Activated B cell treated with CpG ODN at 0.5 μM for 24 hours (primary cell): ENCODE data around the gene PPT2. TPM values are rescaled to one million over a fixed set of nuclear protein-coding genes. Genes with fewer than 3 reads are reported as not detected.

Experiments used
- ATAC-seq: fragments of 200-7000 bp; cut with Tn5 transposase; one replicate; pipeline ENCODE4 v1.10.0; 2021; ENCODE audit warnings: low read depth, mild to moderate bottlenecking, moderate library complexity
- CTCF ChIA-PET: fragments of 350-600 bp; sonication (Branson Sonifier 250); formaldehyde crosslinking; loops from one replicate; lab custom pipeline; 2021; ENCODE audit warnings: antibody characterized with exemption; lab: Charles Lee
- POLR2A ChIA-PET: fragments of 350-600 bp; sonication (Branson Sonifier 250); formaldehyde crosslinking; loops from one replicate; lab custom pipeline; 2021; ENCODE audit warnings: antibody characterized with exemption; lab: Charles Lee
- DNase-seq: peaks from one replicate; pipeline ENCODE4 v3.0.0; 2022
- H3K27ac Mint-ChIP-seq: one replicate; pipeline ENCODE4 v1.8.0; 2020; ENCODE audit warnings: mixed read lengths
- H3K27me3 Mint-ChIP-seq: one replicate; pipeline ENCODE4 v1.8.0; 2021; ENCODE audit warnings: mixed read lengths
- H3K36me3 Mint-ChIP-seq: one replicate; pipeline ENCODE4 v1.8.0; 2021; ENCODE audit warnings: low read depth, mixed read lengths
- H3K4me1 Mint-ChIP-seq: one replicate; pipeline ENCODE4 v1.8.0; 2021; ENCODE audit warnings: mixed read lengths
- H3K4me3 Mint-ChIP-seq: one replicate; pipeline ENCODE4 v1.8.0; 2020; ENCODE audit warnings: mild to moderate bottlenecking, mixed read lengths
- H3K9me3 Mint-ChIP-seq: one replicate; pipeline ENCODE4 v1.8.0; 2020; ENCODE audit warnings: mixed read lengths
- CTCF ChIP-seq: fragments of 200-600 bp; IDR thresholded peaks from one replicate; pipeline ENCODE4 v1.8.0; 2022; ENCODE audit warnings: antibody characterized with exemption, mild to moderate bottlenecking
- intact Hi-C: fragments of 100-400 bp; cut with micrococcal nuclease; formaldehyde crosslinking; loops from one replicate; pipeline ENCODE4 v1.15.1; 2024
- total RNA-seq: library from RNA; stranded (reverse); gene quantifications from 2 replicates; pipeline ENCODE4 v1.2.3, GENCODE V29; 2022

The PPT2 gene
- total RNA-seq, 1 donor from 2014 or later, result 3.0 TPM

GRCh38 chr6:32128751-32129296, 25.1 kb upstream of the PPT2 start:
- intact Hi-C loops, result loop anchor here (1.0 to 5.0 kb wide), 4 partner anchors 61 to 1283 kb away; partner anchors contain the start of genes CSNK2B, EHMT2, LY6G5B and PBX2

DNA sequence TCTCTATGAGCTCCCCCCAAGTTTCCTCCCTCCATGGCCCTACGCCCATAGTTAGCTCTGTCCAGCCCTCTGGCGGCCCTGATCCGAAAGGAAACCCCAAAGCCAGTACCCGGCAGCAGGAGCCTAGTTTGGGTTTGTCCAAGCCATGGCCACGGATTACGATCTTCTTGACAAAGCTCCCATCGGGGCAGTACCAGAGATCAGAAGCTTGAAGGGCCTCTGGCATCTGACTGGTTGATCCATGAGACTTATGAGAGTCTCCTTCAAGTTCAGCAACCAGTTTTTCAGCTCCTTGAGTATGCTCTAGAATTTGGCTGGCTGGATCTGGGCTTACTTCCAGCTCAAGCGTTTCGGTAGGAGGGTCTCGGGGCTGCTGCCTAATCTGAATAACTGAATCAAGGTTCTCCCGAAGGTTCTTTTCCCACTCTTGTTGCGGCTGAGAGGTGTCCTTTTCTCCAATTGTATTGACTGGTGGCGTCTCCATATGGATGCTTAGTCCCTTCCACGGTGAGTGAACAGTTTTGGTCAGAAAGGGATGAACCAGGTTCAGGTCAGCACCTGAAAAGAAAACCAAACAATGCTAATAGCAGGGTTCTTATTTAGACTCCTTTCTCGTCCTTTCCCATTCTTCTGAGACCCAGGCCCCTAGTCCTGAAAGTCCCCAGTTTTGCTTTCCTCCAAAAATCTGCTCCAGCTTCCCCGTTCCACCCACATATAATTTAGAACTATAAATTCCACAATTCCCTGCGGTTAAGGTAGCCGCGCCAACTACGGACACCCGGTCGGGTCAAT, 24.4 kb upstream of the PPT2 start:
- ChIA-PET POLR2A (interaction anchor here (0.5 to 4.3 kb wide), 13 partner anchors 48 to 667 kb away, joined by 3 to 59 read pairs (median 4); partner anchors contain the start of genes GPSM3, PBX2 and SKIC2), CTCF (interaction anchor here (1.4 to 4.3 kb wide), 2 partner anchors 11 to 23 kb away, joined by 3 to 28 read pairs; no protein-coding TSS in a partner anchor)
- H3K4me1 Mint-ChIP-seq, result peaks cover 47% of the 10 kb centered on the region
- intact Hi-C loops, result loop anchor here (1.0 to 5.0 kb wide), 6 partner anchors 25 to 1283 kb away; partner anchors contain the start of genes CSNK2B, LY6G5B, NELFE and PHF1
- no peaks in the 10 kb centered on the region for H3K27me3 Mint-ChIP-seq
- no peaks in the 10 kb centered on the region for H3K9me3 Mint-ChIP-seq
- peaks cover 33% of the 10 kb centered on the region for H3K36me3 Mint-ChIP-seq
- DNase-seq (no peak), ATAC-seq (no peak)
- TF ChIP-seq CTCF, result no peak
- H3K27ac Mint-ChIP-seq, result peak overlapping the region; percentile 82
- H3K4me3 Mint-ChIP-seq, result peak overlapping the region; percentile 90

More at GRCh38 chr6:32128751-32129296, 25.1 kb upstream of the PPT2 start:
- no peaks in the 10 kb centered on the region for H3K27me3 Mint-ChIP-seq
- DNase-seq (no peak), ATAC-seq (no peak)
- peaks cover 53% of the 10 kb centered on the region for H3K4me1 Mint-ChIP-seq
- H3K27ac Mint-ChIP-seq, result peak overlapping the region; percentile 95
- H3K9me3 Mint-ChIP-seq, result no peaks in the 10 kb centered on the region
- H3K36me3 Mint-ChIP-seq, result peaks cover 40% of the 10 kb centered on the region
- POLR2A ChIA-PET, result interaction anchor here (0.5 to 4.3 kb wide), 12 partner anchors 10 to 843 kb away, joined by 3 to 59 read pairs (median 5); partner anchors contain the start of genes AGPAT1, DXO, GPSM3 and PBX2
- CTCF ChIA-PET, result interaction anchor here (1.0 to 4.3 kb wide), 4 partner anchors 11 to 710 kb away, joined by 3 to 28 read pairs (median 4); partner anchors contain the start of gene TAP2
- no peak for TF ChIP-seq CTCF
- peak overlapping the region; percentile 99 for H3K4me3 Mint-ChIP-seq

DNA sequence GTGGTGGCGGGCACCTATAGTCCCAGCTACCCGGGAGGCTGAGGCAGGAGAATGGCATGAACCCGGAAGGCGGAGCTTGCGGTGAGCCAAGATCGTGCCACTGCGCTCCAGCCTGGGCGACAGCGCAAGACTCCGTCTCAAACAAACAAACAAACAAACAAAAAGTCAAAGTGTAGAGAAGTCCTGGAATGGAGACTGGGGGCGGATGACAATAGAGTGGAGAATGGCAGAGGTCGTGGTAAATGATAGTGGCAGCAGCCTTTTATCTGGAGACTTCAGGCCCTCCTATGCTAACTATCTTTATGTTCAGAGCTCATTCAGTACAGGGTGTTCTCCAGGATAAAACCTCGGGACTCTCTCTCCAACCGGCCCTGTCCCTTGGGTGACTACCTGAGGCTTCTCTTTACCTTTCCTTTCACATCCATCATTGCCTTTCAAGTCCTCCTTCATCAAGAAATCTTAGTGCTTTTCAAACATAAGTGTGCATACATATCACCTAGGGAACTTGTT, 22.4 kb upstream of the PPT2 start:
- Mint-ChIP-seq H3K27ac (no peak overlapping the region), H3K4me3 (peak overlapping the region; percentile 36), H3K36me3 (peaks cover 18% of the 10 kb centered on the region), H3K4me1 (peaks cover 39% of the 10 kb centered on the region), H3K9me3 (no peaks in the 10 kb centered on the region), H3K27me3 (no peaks in the 10 kb centered on the region)
- no peak for ATAC-seq
- POLR2A ChIA-PET, result interaction anchor here (3.9 kb wide), 1 partner anchor 65 kb away, joined by 56 read pairs; no protein-coding TSS in a partner anchor
- intact Hi-C loops, result loop anchor here (2.0 kb wide), 1 partner anchor 173 kb away; the partner anchor contains the start of genes NELFE and SKIC2
- no peak for DNase-seq
- TF ChIP-seq CTCF, result no peak
- CTCF ChIA-PET, result no interaction called here

DNA sequence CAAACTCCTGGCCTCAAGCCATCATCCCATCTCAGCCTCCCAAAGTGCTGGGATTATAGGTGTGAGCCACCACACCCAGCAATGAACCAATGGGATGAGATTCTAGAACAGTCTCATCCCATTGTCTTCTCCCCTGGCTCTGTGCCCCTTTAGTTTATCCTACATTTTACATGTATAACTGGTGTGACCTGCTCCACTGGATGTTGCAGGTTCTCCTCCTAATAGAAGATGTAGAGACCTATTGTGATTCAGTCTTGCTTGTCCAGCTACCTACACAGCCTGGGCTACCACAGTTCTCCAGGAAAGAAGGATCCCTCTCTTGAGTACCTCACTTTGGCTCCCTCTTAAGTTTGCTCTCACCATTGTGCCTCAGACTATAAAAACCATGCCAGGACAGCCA, 21.8 kb upstream of the PPT2 start:
- Mint-ChIP-seq H3K36me3 (peaks cover 13% of the 10 kb centered on the region), H3K27ac (no peak overlapping the region), H3K9me3 (no peaks in the 10 kb centered on the region), H3K4me3 (no peak overlapping the region), H3K27me3 (no peaks in the 10 kb centered on the region), H3K4me1 (peaks cover 32% of the 10 kb centered on the region)
- CTCF ChIA-PET, result no interaction called here
- no peak for TF ChIP-seq CTCF
- ATAC-seq, result no peak
- POLR2A ChIA-PET, result no interaction called here
- intact Hi-C loops, result no loop called here
- no peak for DNase-seq
